Upper lobe of right lung (tissue), 1 donor: ENCODE measurements around the gene IL16. TPM values are rescaled to one million over a fixed set of nuclear protein-coding genes. Genes with fewer than 3 reads are reported as not detected.

Experiments used
- ATAC-seq: fragments of 200-7000 bp; cut with Tn5 transposase; one replicate; pipeline ENCODE4 v1.9.1; 2020; ENCODE audit warnings: mild to moderate bottlenecking, moderate library complexity
- DNase-seq: peaks from one replicate; pipeline ENCODE4 v3.0.0-alpha.2; 2020
- H3K27ac ChIP-seq: fragments of 200-600 bp; one replicate; pipeline ENCODE4 v1.8.0; 2022
- H3K27me3 ChIP-seq: fragments of 200-600 bp; one replicate; pipeline ENCODE4 v1.8.0; 2022; ENCODE audit warnings: mild to moderate bottlenecking
- H3K36me3 ChIP-seq: fragments of 200-600 bp; one replicate; pipeline ENCODE4 v1.8.0; 2022
- H3K4me1 ChIP-seq: fragments of 200-600 bp; one replicate; pipeline ENCODE4 v1.8.0; 2022
- H3K4me3 ChIP-seq: fragments of 200-600 bp; one replicate; pipeline ENCODE4 v1.8.0; 2022; ENCODE audit warnings: mild to moderate bottlenecking
- H3K9me3 ChIP-seq: fragments of 200-600 bp; one replicate; pipeline ENCODE4 v1.8.0; 2022
- intact Hi-C: fragments of 100-400 bp; cut with DNase I; formaldehyde crosslinking; loops from one replicate; pipeline ENCODE4 v1.11.0; 2022
- total RNA-seq: library from RNA; stranded (reverse); fragmentation: NEBNext Ultra II Directional; extraction: Animal tissue kit (Norgen Biotek cat#: 25700); gene quantifications from one replicate; pipeline ENCODE4 v1.2.1, GENCODE V29; 2021
- TF ChIP-seq, protein P1 (sequence below): fragments of 200-600 bp; IDR thresholded peaks from one replicate; pipeline ENCODE4 v1.8.0; 2022; ENCODE audit warnings: antibody characterized with exemption
- donor health status: DM: no; HTN: yes; CAD: no; lungs with severe emphysema.

IL16 gene
- total RNA-seq, 1 donor from 2014 or later: 39.3 TPM

DNA sequence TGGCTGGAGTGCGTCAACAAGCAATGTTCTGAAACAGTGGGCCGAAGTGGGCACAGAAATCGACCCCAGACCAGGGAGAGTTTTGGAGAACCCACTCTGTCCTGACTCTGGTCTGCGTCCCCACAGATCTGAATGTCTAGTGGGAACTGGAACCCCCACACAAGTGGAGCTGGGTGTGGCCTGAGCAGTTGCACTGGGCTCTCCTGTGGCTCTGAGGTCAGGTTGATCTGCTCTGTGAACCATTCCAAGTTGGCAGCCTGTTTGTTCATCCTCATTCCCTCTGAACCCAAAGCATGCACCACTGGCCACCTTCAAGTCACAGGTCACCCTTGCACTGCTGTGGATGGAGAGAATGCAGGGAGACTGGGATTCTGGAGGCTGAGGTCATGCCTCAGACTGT is 66.8 kb downstream of the IL16 start:
- no peaks in the 10 kb centered on the region for H3K27me3 ChIP-seq
- H3K27ac ChIP-seq: no peak overlapping the region
- ATAC-seq: no peak
- H3K36me3 ChIP-seq: no peaks in the 10 kb centered on the region
- intact Hi-C loops: loop anchor here (10.0 kb wide), 2 partner anchors 109 to 269 kb away; no protein-coding TSS in a partner anchor
- no peak for DNase-seq
- H3K4me1 ChIP-seq: peaks cover 15% of the 10 kb centered on the region
- no peaks in the 10 kb centered on the region for H3K9me3 ChIP-seq
- TF ChIP-seq, protein P1, sequence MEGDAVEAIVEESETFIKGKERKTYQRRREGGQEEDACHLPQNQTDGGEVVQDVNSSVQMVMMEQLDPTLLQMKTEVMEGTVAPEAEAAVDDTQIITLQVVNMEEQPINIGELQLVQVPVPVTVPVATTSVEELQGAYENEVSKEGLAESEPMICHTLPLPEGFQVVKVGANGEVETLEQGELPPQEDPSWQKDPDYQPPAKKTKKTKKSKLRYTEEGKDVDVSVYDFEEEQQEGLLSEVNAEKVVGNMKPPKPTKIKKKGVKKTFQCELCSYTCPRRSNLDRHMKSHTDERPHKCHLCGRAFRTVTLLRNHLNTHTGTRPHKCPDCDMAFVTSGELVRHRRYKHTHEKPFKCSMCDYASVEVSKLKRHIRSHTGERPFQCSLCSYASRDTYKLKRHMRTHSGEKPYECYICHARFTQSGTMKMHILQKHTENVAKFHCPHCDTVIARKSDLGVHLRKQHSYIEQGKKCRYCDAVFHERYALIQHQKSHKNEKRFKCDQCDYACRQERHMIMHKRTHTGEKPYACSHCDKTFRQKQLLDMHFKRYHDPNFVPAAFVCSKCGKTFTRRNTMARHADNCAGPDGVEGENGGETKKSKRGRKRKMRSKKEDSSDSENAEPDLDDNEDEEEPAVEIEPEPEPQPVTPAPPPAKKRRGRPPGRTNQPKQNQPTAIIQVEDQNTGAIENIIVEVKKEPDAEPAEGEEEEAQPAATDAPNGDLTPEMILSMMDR: no peak
- no peak overlapping the region for H3K4me3 ChIP-seq

DNA sequence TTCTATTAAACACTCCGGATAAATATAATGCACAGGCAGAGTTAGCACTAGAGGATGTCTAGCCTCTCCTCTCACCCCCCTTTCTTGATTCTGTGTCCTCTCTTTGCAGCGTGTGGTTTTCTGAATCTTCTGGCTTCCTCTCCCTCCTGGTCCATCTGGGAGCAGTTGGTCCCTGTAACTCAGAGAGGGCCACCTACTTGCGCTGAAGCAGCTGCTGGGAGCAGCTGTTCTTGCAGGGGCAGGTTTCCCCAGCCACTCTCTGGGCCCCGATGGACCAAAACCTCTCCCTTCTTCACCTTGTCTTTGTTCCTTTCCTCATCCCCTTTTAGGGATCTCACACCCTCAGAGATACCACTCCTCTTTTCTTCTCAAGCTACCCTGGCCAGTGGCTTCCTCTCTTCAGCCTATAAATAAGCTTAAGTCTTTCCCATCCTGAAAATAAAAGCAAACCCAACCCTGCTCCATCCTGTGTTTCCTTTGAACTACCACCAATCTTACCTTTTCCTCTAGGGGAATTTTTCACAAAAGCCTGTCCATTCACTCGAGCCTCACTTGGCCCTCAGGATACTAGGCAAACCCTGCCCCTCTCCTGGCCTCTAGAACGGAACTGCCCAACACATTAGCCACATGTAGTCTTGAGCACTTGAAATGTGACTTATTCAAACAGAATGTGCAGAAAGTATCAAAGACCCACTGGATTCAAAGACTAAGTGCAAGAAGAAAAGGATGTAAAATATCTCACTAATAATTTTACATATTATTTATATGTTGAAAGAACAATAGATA is 67.6 kb downstream of the IL16 start:
- H3K9me3 ChIP-seq: no peaks in the 10 kb centered on the region
- H3K4me3 ChIP-seq: no peak overlapping the region
- no peak for ATAC-seq
- TF ChIP-seq, protein P1: no peak
- no peak overlapping the region for H3K27ac ChIP-seq
- intact Hi-C loops: loop anchor here (10.0 kb wide), 2 partner anchors 109 to 269 kb away; no protein-coding TSS in a partner anchor
- peaks cover 4% of the 10 kb centered on the region for H3K36me3 ChIP-seq
- H3K27me3 ChIP-seq: no peaks in the 10 kb centered on the region
- peaks cover 15% of the 10 kb centered on the region for H3K4me1 ChIP-seq
- DNase-seq: no peak

DNA sequence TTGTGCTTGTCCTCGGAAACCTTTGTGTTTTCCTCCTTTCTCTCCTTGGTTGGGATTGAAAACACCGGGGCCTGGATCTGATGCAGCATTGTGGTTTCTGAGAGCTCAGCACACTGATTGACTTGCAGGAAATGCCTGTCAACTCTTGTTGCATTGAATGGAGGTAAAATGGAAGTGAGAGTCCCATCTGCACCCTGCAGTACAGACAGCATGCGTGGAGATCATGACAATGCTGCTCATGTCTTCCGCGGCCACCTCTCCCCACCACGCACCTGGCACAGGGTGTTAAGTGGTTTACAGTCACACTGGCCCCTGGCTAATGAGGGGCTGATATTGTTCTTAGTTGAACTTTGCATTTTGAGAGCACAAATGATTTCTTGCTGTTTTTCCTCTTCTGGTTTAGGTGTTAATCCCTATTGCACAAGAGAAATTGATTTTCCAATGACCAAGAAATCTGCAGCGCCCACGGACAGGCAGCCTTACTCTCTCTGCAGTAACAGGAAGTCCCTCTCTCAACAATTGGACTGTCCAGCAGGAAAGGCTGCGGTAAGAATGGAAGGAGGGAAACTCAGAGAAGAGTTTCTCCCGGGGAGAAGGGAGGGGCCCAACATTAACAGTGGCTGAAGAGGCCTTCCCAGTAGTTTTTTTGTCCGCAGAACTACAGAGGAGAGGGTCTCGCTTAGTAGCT is 68.7 kb downstream of the IL16 start:
- H3K27ac ChIP-seq: no peak overlapping the region

DNA sequence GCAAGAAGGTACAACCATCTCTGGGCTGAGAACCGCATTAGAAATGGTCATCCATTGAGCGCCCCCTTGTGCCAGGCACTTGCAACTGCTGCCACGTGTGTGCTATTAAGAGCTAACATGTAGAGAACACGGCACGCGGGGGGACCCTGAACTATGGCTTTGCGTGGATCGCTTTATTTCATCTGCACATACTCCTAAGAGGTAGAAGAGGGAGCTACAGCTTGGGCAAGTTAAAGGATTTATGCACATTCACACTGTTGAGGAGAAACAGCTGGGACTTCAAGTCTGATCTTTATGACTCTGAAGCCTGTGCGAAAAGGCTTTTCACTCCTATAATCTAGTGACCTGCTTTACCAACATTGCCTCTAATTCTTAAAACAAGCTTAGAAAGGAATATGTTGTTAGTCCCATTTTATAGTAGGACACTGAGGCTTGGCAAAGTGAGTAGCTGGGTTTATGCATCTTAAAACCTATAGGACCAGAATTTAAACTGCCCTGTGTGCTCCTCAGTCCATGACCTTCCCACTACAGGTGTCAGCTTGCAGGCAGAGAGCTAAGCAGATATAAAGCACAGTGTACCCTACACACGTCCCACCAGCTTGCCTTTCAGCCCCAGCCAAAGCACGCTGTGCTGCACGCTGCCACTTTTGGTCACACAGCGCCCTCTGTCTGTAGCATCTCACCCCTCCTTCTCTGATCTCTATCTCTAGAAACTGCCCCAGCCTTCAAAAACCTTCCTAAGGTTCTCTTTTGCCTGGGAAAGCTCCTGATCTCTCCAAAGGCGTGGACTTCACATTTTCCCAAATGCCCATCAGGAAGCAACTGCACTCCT is 69.5 kb downstream of the IL16 start:
- TF ChIP-seq, protein P1: peak; percentile 90
- intact Hi-C loops: loop anchor here (5.0 to 10.0 kb wide), 3 partner anchors 111 to 271 kb away; no protein-coding TSS in a partner anchor
- DNase-seq (peak; percentile 86), ATAC-seq (peak; percentile 91)
- Histone ChIP-seq H3K36me3 (peaks cover 21% of the 10 kb centered on the region), H3K4me1 (peaks cover 15% of the 10 kb centered on the region), H3K4me3 (no peak overlapping the region), H3K9me3 (no peaks in the 10 kb centered on the region), H3K27ac (no peak overlapping the region), H3K27me3 (no peaks in the 10 kb centered on the region)

More for the DNA sequence above, 68.7 kb downstream of the IL16 start:
- H3K27me3 ChIP-seq: no peaks in the 10 kb centered on the region
- intact Hi-C loops: loop anchor here (5.0 to 10.0 kb wide), 3 partner anchors 111 to 271 kb away; no protein-coding TSS in a partner anchor
- H3K9me3 ChIP-seq: no peaks in the 10 kb centered on the region
- TF ChIP-seq, protein P1: no peak
- peaks cover 15% of the 10 kb centered on the region for H3K4me1 ChIP-seq
- H3K4me3 ChIP-seq: no peak overlapping the region
- peak; percentile 16 for ATAC-seq
- DNase-seq: no peak
- H3K36me3 ChIP-seq: peaks cover 15% of the 10 kb centered on the region

DNA sequence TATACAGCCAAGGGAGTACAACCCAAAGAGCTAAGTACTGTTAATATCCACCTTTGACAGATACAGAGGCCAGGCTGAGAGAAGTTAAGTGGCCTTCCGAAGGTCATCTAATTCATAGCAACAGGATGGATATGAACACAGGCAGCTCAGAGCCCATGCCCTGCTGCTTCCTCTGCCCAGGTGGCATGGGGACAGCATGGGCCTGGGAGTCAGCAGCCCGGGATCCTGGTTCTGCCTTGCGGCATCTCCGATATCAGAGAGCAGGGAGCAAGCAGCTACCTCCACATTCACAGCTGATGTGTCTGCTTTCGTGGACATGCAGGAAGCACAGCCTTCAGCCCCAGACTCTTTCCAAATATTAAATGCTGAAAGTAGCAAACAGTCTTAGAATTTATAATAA is 71.7 kb downstream of the IL16 start:
- Histone ChIP-seq H3K9me3 (no peaks in the 10 kb centered on the region), H3K27ac (no peak overlapping the region), H3K27me3 (no peaks in the 10 kb centered on the region), H3K36me3 (peaks cover 21% of the 10 kb centered on the region), H3K4me3 (no peak overlapping the region), H3K4me1 (peaks cover 15% of the 10 kb centered on the region)
- TF ChIP-seq, protein P1: no peak
- no peak for DNase-seq
- intact Hi-C loops: loop anchor here (5.0 to 10.0 kb wide), 3 partner anchors 114 to 274 kb away; no protein-coding TSS in a partner anchor
- ATAC-seq: no peak
